ENCODE results near the gene PLCD3.

GRCh38 chr17:45106582-45106981 lies 25.7 kb downstream of the PLCD3 start:
- no peak for TF ChIP-seq POLR2A (IDR thresholded peaks at IDR 0.05; ENCODE audit: extremely low read depth, insufficient read length)
- no peak for TF ChIP-seq CTCF (IDR thresholded peaks at IDR 0.05; ENCODE audit: low read depth, low read length)
- TF ChIP-seq MAX (IDR thresholded peaks at IDR 0.05; ENCODE audit: low read depth, low read length) = no peak
- no peak for TF ChIP-seq MYC (IDR thresholded peaks at IDR 0.05; ENCODE audit: low read depth, low read length)
